A549 (cell line): ENCODE data around the gene PTPRE. TPM values are rescaled to one million over a fixed set of nuclear protein-coding genes. Genes with fewer than 3 reads are reported as not detected.
A peak's percentile ranks its signal among the peaks of the same experiment; 100 is the strongest.

Experiments used
- ATAC-seq, 2 experiments: fragments of 200-7000 bp in 1 of 2; fragments of >200 bp in 1 of 2; cut with Nextera tagmentation in 1 of 2; cut with Tn5 transposase in 1 of 2; 3 replicates each; pipeline versions ENCODE4 v1.8.0 to v1.9.1; 2018 to 2020; ENCODE audit warnings: mild to moderate bottlenecking in 1 of 2, moderate library complexity in 1 of 2
- CTCF ChIA-PET: fragments of 300-600 bp; sonication (Branson Sonifier 250); formaldehyde crosslinking; extraction: SDS; loops from one replicate; lab custom pipeline; 2021; ENCODE audit warnings: antibody characterized with exemption, inconsistent platforms; lab: Yijun Ruan, JAX
- POLR2A ChIA-PET: fragments of 350-600 bp; formaldehyde crosslinking; extraction: SDS; loops from one replicate; lab custom pipeline; 2021; ENCODE audit warnings: antibody characterized with exemption, inconsistent platforms; lab: Yijun Ruan, JAX
- DNase-seq, 2 experiments: peaks; one replicate each; pipeline versions ENCODE4 v3.0.0 to v3.0.0-alpha.2; 2011 to 2016; ENCODE audit warnings: low read depth in 1 of 2, low spot score in 1 of 2
- FAIRE-seq: peaks from 2 replicates; lab custom pipeline; 2011; peaks lifted over from hg19 to GRCh38; lab: Jason Lieb, UNC
- H3K27ac ChIP-seq, 2 experiments: fragments of >200 bp; sonication (Bioruptor Twin); formaldehyde crosslinking; 3 replicates each; pipeline ENCODE4 v1.5.1; 2016 to 2017
- H3K4me1 ChIP-seq: fragments of >200 bp; sonication (Bioruptor Twin); formaldehyde crosslinking; 3 replicates; pipeline ENCODE4 v1.6.1; 2016
- H3K4me2 ChIP-seq: fragments of >200 bp; sonication (Bioruptor Twin); formaldehyde crosslinking; 3 replicates; pipeline ENCODE4 v1.6.1; 2016
- H3K4me3 ChIP-seq: fragments of >200 bp; sonication (Bioruptor Twin); formaldehyde crosslinking; 3 replicates; pipeline ENCODE4 v1.5.1; 2016
- H3K9me3 ChIP-seq: fragments of >200 bp; sonication (Bioruptor Twin); formaldehyde crosslinking; 3 replicates; pipeline ENCODE4 v1.6.1; 2016
- CBX8 ChIP-seq: fragments of 200-600 bp; sonication (generic); IDR thresholded peaks from 2 replicates; pipeline ENCODE4 v1.6.1; 2016
- CEBPB ChIP-seq, 2 experiments: fragments of >200 bp in 1 of 2; sonication (Bioruptor Twin) in 1 of 2; formaldehyde crosslinking in 1 of 2; IDR thresholded peaks; 2 replicates each; pipeline ENCODE4 v1.6.1; 2012 to 2016
- CHD2 ChIP-seq: fragments of 150-350 bp; IDR thresholded peaks from 2 replicates; pipeline ENCODE4 v1.6.1; 2014; ENCODE audit warnings: low read length; ENCODE audit not compliant: partially characterized antibody
- CHD4 ChIP-seq: fragments of 200-600 bp; sonication (generic); IDR thresholded peaks from 2 replicates; pipeline ENCODE4 v1.6.1; 2016; ENCODE audit warnings: antibody characterized with exemption, mild to moderate bottlenecking, borderline replicate concordance
- E2F6 ChIP-seq: IDR thresholded peaks from 2 replicates; pipeline ENCODE4 v1.6.1; 2012; ENCODE audit warnings: low read depth, borderline replicate concordance
- EHF ChIP-seq: fragments of 250-450 bp; sonication (Bioruptor Pico); IDR thresholded peaks from 2 replicates; pipeline ENCODE4 v1.5.0; 2020; ENCODE audit warnings: mild to moderate bottlenecking
- EHMT2 ChIP-seq: fragments of 200-600 bp; sonication (generic); IDR thresholded peaks from 2 replicates; pipeline ENCODE4 v1.6.1; 2016; ENCODE audit warnings: antibody characterized with exemption, low read depth, mild to moderate bottlenecking, moderate library complexity
- FOXS1 ChIP-seq: fragments of 250-450 bp; sonication (Bioruptor Pico); IDR thresholded peaks from 2 replicates; pipeline ENCODE4 v1.5.0; 2020; ENCODE audit warnings: mild to moderate bottlenecking, moderate library complexity
- HOXA7 ChIP-seq: fragments of 250-450 bp; sonication (Bioruptor Pico); IDR thresholded peaks from 2 replicates; pipeline ENCODE4 v1.5.0; 2020; ENCODE audit warnings: mild to moderate bottlenecking, moderate library complexity
- HOXB13 ChIP-seq: fragments of 250-450 bp; sonication (Bioruptor Pico); IDR thresholded peaks from 2 replicates; pipeline ENCODE4 v1.5.0; 2020; ENCODE audit warnings: low read depth, mild to moderate bottlenecking, moderate library complexity
- KDM1A ChIP-seq: fragments of 200-600 bp; sonication (generic); IDR thresholded peaks from 2 replicates; pipeline ENCODE4 v1.6.1; 2016; ENCODE audit warnings: low read depth, mild to moderate bottlenecking
- MYC ChIP-seq: IDR thresholded peaks from 2 replicates; pipeline ENCODE4 v1.6.1; 2012; ENCODE audit warnings: mild to moderate bottlenecking, inconsistent platforms, low read length, improper control_type of control experiment, borderline replicate concordance
- NR3C1 ChIP-seq: fragments of >200 bp; sonication (Bioruptor Twin); formaldehyde crosslinking; IDR thresholded peaks from 3 replicates; pipeline ENCODE4 v1.6.1; 2017
- POLR2A ChIP-seq: IDR thresholded peaks from 2 replicates; pipeline ENCODE4 v1.6.1; 2012; ENCODE audit warnings: mild to moderate bottlenecking, low read length
- RARB ChIP-seq: fragments of 250-450 bp; sonication (Bioruptor Pico); IDR thresholded peaks from 2 replicates; pipeline ENCODE4 v1.8.0; 2021; ENCODE audit warnings: mild to moderate bottlenecking, moderate library complexity
- SMC3 ChIP-seq: fragments of >200 bp; sonication (Bioruptor Twin); formaldehyde crosslinking; IDR thresholded peaks from 3 replicates; pipeline ENCODE4 v1.6.1; 2018; ENCODE audit warnings: inconsistent platforms
- TFCP2L1 ChIP-seq: fragments of 250-450 bp; sonication (Bioruptor Pico); IDR thresholded peaks from 2 replicates; pipeline ENCODE4 v1.5.0; 2021; ENCODE audit warnings: mild to moderate bottlenecking
- TP53 ChIP-seq: fragments of 250-450 bp; sonication (Bioruptor Pico); IDR thresholded peaks from 2 replicates; pipeline ENCODE4 v1.5.0; 2021; ENCODE audit warnings: mild to moderate bottlenecking, moderate library complexity
- ZC3H11A ChIP-seq: fragments of 450-650 bp; IDR thresholded peaks from 2 replicates; pipeline ENCODE4 v1.6.1; 2014; ENCODE audit warnings: antibody characterized with exemption, mild to moderate bottlenecking
- ZFP36 ChIP-seq: fragments of 450-650 bp; IDR thresholded peaks from 2 replicates; pipeline ENCODE4 v1.6.1; 2014; ENCODE audit warnings: borderline replicate concordance; ENCODE audit not compliant: partially characterized antibody
- ZNF302 ChIP-seq: fragments of 250-450 bp; sonication (Bioruptor Pico); IDR thresholded peaks from 2 replicates; pipeline ENCODE4 v1.9.0; 2021; ENCODE audit warnings: inconsistent platforms, mild to moderate bottlenecking, moderate library complexity
- WGBS: methylation state at CpG from one replicate; pipeline ENCODE4 v1.1.6; 2017; ENCODE audit errors: missing lambda C conversion rate; 5-methylcytosine and 5-hydroxymethylcytosine counted together
- polyA plus RNA-seq, 4 experiments: library from polyadenylated mRNA; depleted of rRNA in 3 of 4; stranded (reverse); fragments of >200 nt; fragmentation: RNase III in 1 of 4; extraction: RNeasy Plus Mini Kit Qiagen cat#74134 plus additional on column Dnase treatment in 1 of 4; gene quantifications; 2 replicates in 3 of 4; 3 replicates in 1 of 4; pipeline ENCODE4 v1.2.3, GENCODE V29; 2011 to 2017
- TF ChIP-seq, protein P1 (sequence below): fragments of 150-350 bp; IDR thresholded peaks from 2 replicates; pipeline ENCODE4 v1.6.1; 2014; ENCODE audit warnings: low read depth, mild to moderate bottlenecking, low read length

PTPRE gene
- polyA plus RNA-seq, 2 of the 4 experiments (the other 2 are of a cell fraction): 0.31 to 1.5 TPM

DNA sequence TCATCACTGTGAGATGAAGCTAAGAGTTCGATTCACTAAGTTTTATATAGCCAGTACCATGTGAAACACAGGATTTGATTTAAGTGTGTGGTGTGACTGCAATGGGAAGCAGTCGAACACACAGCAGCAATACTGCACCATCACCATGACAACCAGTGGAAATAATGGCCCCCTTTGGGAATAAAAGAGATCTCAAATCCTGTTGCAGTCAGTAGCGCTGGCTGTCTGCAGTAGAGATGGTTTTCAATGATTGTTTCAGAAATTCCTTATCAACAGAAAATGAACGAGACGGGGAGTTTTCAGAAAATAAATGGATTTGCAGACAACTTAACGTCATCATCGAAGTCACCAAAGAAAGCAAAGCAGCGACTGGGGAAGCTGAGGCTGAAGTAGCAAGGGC lies 91.0 kb downstream of the PTPRE start (continued):
- TF ChIP-seq EHMT2: no peak

- ATAC-seq (no peak), FAIRE-seq (no peak), DNase-seq (no peak)
- POLR2A ChIA-PET: no interaction called here
- Histone ChIP-seq H3K9me3 (no peaks in the 10 kb centered on the region), H3K4me1 (no peaks in the 10 kb centered on the region), H3K4me2 (no peak overlapping the region), H3K27ac (no peak overlapping the region), H3K4me3 (no peak overlapping the region)
- CTCF ChIA-PET: no interaction called here
- TF ChIP-seq ZFP36 (no peak), E2F6 (no peak), EHF (CRISPR knock-in tag) (no peak), ZNF302 (CRISPR knock-in tag) (no peak), ZC3H11A (no peak), KDM1A (no peak), TP53 (CRISPR knock-in tag) (no peak), CHD2 (no peak), HOXA7 (CRISPR knock-in tag) (no peak), HOXB13 (CRISPR knock-in tag) (no peak), NR3C1 (no peak), CHD4 (no peak), TFCP2L1 (CRISPR knock-in tag) (no peak), POLR2A (no peak), MYC (no peak)
- 62% methylated on average over 17 of the region's 17 CpGs for WGBS
Measured at GRCh38 chr10:127998501-127999144, 91.7 kb downstream of the PTPRE start.

- no peaks in the 10 kb centered on the region for H3K9me3 ChIP-seq
- POLR2A ChIA-PET: no interaction called here
- CTCF ChIA-PET: interaction anchor here (0.9 to 5.1 kb wide), 4 partner anchors 8 to 93 kb away, joined by 3 to 25 read pairs (median 13); partner anchors contain the start of gene PTPRE
- ATAC-seq: 0 out of 6 replicates have a peak, but pooled peaks of 1 of the 2 experiments have one; percentile 38
- H3K4me1 ChIP-seq: no peaks in the 10 kb centered on the region
- H3K27ac ChIP-seq: no peak overlapping the region
- no peak for TF ChIP-seq CEBPB (IDR thresholded peaks at IDR 0.05)
- no peak for TF ChIP-seq EHMT2
- no peak for TF ChIP-seq ZFP36
- TF ChIP-seq CHD4: no peak
- TF ChIP-seq, protein P1, sequence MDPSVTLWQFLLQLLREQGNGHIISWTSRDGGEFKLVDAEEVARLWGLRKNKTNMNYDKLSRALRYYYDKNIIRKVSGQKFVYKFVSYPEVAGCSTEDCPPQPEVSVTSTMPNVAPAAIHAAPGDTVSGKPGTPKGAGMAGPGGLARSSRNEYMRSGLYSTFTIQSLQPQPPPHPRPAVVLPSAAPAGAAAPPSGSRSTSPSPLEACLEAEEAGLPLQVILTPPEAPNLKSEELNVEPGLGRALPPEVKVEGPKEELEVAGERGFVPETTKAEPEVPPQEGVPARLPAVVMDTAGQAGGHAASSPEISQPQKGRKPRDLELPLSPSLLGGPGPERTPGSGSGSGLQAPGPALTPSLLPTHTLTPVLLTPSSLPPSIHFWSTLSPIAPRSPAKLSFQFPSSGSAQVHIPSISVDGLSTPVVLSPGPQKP: no peak
- TF ChIP-seq FOXS1 (CRISPR knock-in tag): no peak
- TF ChIP-seq SMC3: no peak
- no peak for TF ChIP-seq RARB (CRISPR knock-in tag)
- TF ChIP-seq CBX8: no peak
- DNase-seq: no peak
- FAIRE-seq: no peak
- no peak overlapping the region for H3K4me3 ChIP-seq
- H3K4me2 ChIP-seq: no peak overlapping the region
- WGBS: 61% methylated on average over 23 of the region's 23 CpGs
Measured at GRCh38 chr10:127999297-128000129, 92.6 kb downstream of the PTPRE start.
